K562 (cell line): ENCODE results near the gene PRR19. TPM values are rescaled to one million over a fixed set of nuclear protein-coding genes. Genes with fewer than 3 reads are reported as not detected.
A peak's percentile ranks its signal among the peaks of the same experiment; 100 is the strongest.

ENCODE experiments used
- ATAC-seq: fragments of 200-7000 bp; cut with Tn5 transposase; 3 replicates; pipeline ENCODE4 v1.9.1; 2020; ENCODE audit warnings: moderate library complexity
- BruUV-seq: library from RNA; stranded (reverse); fragments of 400-500 nt; replicated peaks from 2 replicates; lab custom pipeline; 2021; lab: Mats Ljungman, UMichigan
- CTCF ChIA-PET: fragments of 300-600 bp; formaldehyde crosslinking; extraction: SDS; loops from one replicate; lab custom pipeline; 2021; ENCODE audit warnings: low intra/inter-chr PET ratio; lab: Yijun Ruan, JAX
- POLR2A ChIA-PET: fragments of 300-600, 350-650 bp; sonication (Branson Sonifier 250); formaldehyde crosslinking; extraction: SDS; loops from one replicate; lab custom pipeline; 2021; ENCODE audit warnings: antibody characterized with exemption, inconsistent platforms; lab: Yijun Ruan, JAX
- DNase-seq, 4 experiments: peaks; one replicate each; pipeline versions ENCODE4 v3.0.0 to v3.0.0-alpha.2; 2011 to 2018; ENCODE audit warnings: low spot score in 3 of 4, mixed read lengths in 3 of 4; ENCODE audit errors: extremely low read depth in 1 of 4
- FAIRE-seq: peaks from 2 replicates; lab custom pipeline; 2011; peaks lifted over from hg19 to GRCh38; lab: Jason Lieb, UNC
- H2AFZ ChIP-seq: 2 replicates; pipeline ENCODE4 v1.6.0; 2011; ENCODE audit warnings: low read depth, low read length, control low read depth, inconsistent platforms
- H3K27ac ChIP-seq: fragments of 200-600 bp; 3 replicates; pipeline ENCODE4 v1.8.0; 2011; ENCODE audit warnings: low read depth, mild to moderate bottlenecking, control low read depth, inconsistent platforms, low read length, moderate library complexity, mixed read lengths; ENCODE audit errors: extremely low read depth
- H3K27me3 ChIP-seq, 2 experiments: fragments of 300-600 bp in 1 of 2; 2 replicates in 1 of 2; 3 replicates in 1 of 2; pipeline versions ENCODE4 v1.6.0 to v1.8.0; 2011; ENCODE audit warnings: inconsistent platforms in 2 of 2, low read length in 2 of 2, mild to moderate bottlenecking in 1 of 2, mixed read lengths in 1 of 2, moderate library complexity in 1 of 2; ENCODE audit not compliant: control insufficient read depth in 2 of 2, insufficient read depth in 2 of 2
- H3K36me3 ChIP-seq: fragments of 300-600 bp; 3 replicates; pipeline ENCODE4 v1.8.0; 2011; ENCODE audit warnings: mild to moderate bottlenecking, low read length, inconsistent platforms; ENCODE audit not compliant: control insufficient read depth, insufficient read depth
- H3K4me1 ChIP-seq, 2 experiments: fragments of 200-600 bp in 1 of 2; replicated peaks in 1 of 2; 2 replicates in 1 of 2; 3 replicates in 1 of 2; pipeline versions ENCODE4 v1.5.1 to v1.8.0; 2011; ENCODE audit warnings: inconsistent platforms in 2 of 2, low read length in 2 of 2, mild to moderate bottlenecking in 1 of 2, mixed read lengths in 1 of 2, moderate library complexity in 1 of 2; ENCODE audit not compliant: control insufficient read depth in 2 of 2, insufficient read depth in 2 of 2
- H3K4me2 ChIP-seq: 2 replicates; pipeline ENCODE4 v1.6.1; 2011; ENCODE audit warnings: low read length, control low read depth, inconsistent platforms, mixed read lengths; ENCODE audit not compliant: insufficient read depth
- H3K4me3 ChIP-seq: fragments of 200-600 bp; sonication (generic), shearing (Covaris generic); 2 replicates; pipeline ENCODE4 v1.5.1; 2016; ENCODE audit warnings: control low read depth, inconsistent platforms
- H3K79me2 ChIP-seq: fragments of 200-600 bp; 3 replicates; pipeline ENCODE4 v1.8.0; 2011; ENCODE audit warnings: low read length, inconsistent platforms; ENCODE audit not compliant: control insufficient read depth, insufficient read depth
- H3K9ac ChIP-seq, 2 experiments: 2 replicates each; pipeline versions ENCODE4 v1.6.0 to v1.6.1; 2011; ENCODE audit warnings: low read depth in 2 of 2, low read length in 2 of 2, control low read depth in 1 of 2, inconsistent platforms in 1 of 2, mild to moderate bottlenecking in 1 of 2, mixed read lengths in 1 of 2; ENCODE audit not compliant: insufficient read depth in 1 of 2
- H3K9me1 ChIP-seq: one replicate; pipeline ENCODE4 v1.6.0; 2011; ENCODE audit warnings: inconsistent platforms, mild to moderate bottlenecking, low read length, moderate library complexity; ENCODE audit not compliant: control insufficient read depth, insufficient read depth
- H3K9me3 ChIP-seq: replicated peaks from 2 replicates; pipeline ENCODE4 v1.5.1; 2011; ENCODE audit warnings: low read depth, low read length, inconsistent platforms; ENCODE audit not compliant: control insufficient read depth, insufficient read depth
- H4K20me1 ChIP-seq: replicated peaks from 2 replicates; pipeline ENCODE4 v1.6.1; 2011; ENCODE audit warnings: low read length, inconsistent platforms, mixed read lengths; ENCODE audit not compliant: control insufficient read depth, insufficient read depth
- CEBPB ChIP-seq: fragments of 450-650 bp; IDR thresholded peaks from 2 replicates; pipeline ENCODE4 v1.6.1; 2016; ENCODE audit warnings: missing genetic modification characterization, missing compliant biosample characterization
- CEBPG ChIP-seq, 3 experiments: fragments of 200-800 bp in 1 of 3; sonication (Bioruptor generic) in 1 of 3; sonication (generic) in 1 of 3; formaldehyde crosslinking in 1 of 3; IDR thresholded peaks in 2 of 3; conservative IDR thresholded peaks in 1 of 3; 2 replicates each; pipeline versions ENCODE4 v1.6.1 to v1.8.0; 2016 to 2022; ENCODE audit warnings: missing compliant biosample characterization in 2 of 3, missing genetic modification characterization in 2 of 3, mild to moderate bottlenecking in 1 of 3, missing genetic modification reagents in 1 of 3
- ELK1 ChIP-seq: sonication (generic); formaldehyde crosslinking; IDR thresholded peaks from 2 replicates; pipeline ENCODE4 v1.8.1; 2022; ENCODE audit warnings: missing genetic modification reagents
- ZNF23 ChIP-seq: fragments of 250-450 bp; sonication (Bioruptor Pico); IDR thresholded peaks from 2 replicates; pipeline ENCODE4 v1.4.0; 2020; ENCODE audit warnings: mild to moderate bottlenecking
- WGBS: fragments of 100-300 bp; shearing (Covaris generic); methylation state at CpG from one replicate; pipeline ENCODE4 v1.1.6; 2016; ENCODE audit warnings: low coverage, mixed read lengths; ENCODE audit not compliant: insufficient coverage; ENCODE audit errors: missing lambda C conversion rate; 5-methylcytosine and 5-hydroxymethylcytosine counted together
- in situ Hi-C: fragments of 300-500 bp; cut with MboI; formaldehyde crosslinking; loops from 4 replicates; pipeline ENCODE4 v1.15.0; 2018; ENCODE audit warnings: inconsistent platforms, mixed read lengths
- intact Hi-C: fragments of 100-400 bp; cut with micrococcal nuclease; formaldehyde crosslinking; loops from 2 replicates; pipeline ENCODE4 v1.14.2; 2022
- polyA plus RNA-seq, 8 experiments: library from polyadenylated mRNA; depleted of rRNA in 4 of 8; stranded (reverse) in 5 of 8; unstranded in 3 of 8; fragments of >200 nt; fragmentation: Nextera tagmentation in 2 of 8; fragmentation: Illumina TruSeq in 1 of 8; extraction: Ambion mirVana in 2 of 8; extraction: Trizol in 1 of 8; gene quantifications; 2 replicates each; pipeline versions ENCODE4 v1.2.1 to v1.2.3, GENCODE V29; 2011 to 2014; ENCODE audit warnings: inconsistent platforms in 1 of 8, missing spikeins in 1 of 8
- total RNA-seq, 7 experiments: library from RNA; depleted of rRNA in 6 of 7; stranded (reverse); fragments of >200 nt in 6 of 7; fragmentation: Illumina TruSeq in 2 of 7; extraction: Trizol in 2 of 7; gene quantifications; 2 replicates each; pipeline versions ENCODE4 v1.2.1 to v1.2.3, GENCODE V29; 2011 to 2021; ENCODE audit warnings: low replicate concordance in 1 of 7

The PRR19 gene
- total and polyA plus RNA-seq, 9 of the 15 experiments (the other 6 are each of a cell fraction or from before 2014, with no cell fraction given): 0.10 to 1.6 (median 0.54) TPM

DNA sequence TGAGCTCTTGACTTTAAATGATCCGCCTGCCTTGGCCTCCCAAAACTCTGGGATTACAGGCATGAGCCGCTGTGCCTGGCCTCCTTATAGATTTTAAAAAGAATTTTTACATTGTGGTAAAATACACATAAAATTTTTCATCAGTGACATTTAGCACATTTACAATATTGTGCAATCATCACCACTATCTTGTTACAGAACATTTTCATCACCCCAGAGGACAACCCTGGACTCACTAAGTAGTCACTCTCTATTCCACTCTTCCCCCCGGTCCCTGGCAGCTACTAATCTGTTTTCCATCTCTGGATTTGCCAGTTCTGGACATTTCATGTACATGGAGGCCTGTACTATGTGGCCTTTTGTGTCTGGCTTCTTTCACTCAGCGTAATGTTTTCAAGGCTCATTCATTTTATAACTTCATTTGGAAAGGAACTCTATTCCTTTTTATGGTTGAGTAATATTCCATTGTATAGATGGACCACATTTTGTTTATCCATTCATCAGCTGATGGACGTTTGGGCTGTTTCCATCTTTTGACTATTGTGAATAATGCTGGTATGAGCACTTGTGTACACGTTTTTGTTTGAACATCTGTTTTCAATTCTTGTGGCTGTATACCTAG, 43.4 kb downstream of the PRR19 start:
- peak; percentile 92 for TF ChIP-seq CEBPB (tag)
- no peak for TF ChIP-seq ELK1 (CRISPR knock-in tag)
- no peak for TF ChIP-seq ZNF23 (CRISPR knock-in tag)
- TF ChIP-seq CEBPG (CRISPR knock-in tag; IDR thresholded peaks at IDR 0.05): peak; percentile 53
- peak; percentile 90 to 92 for TF ChIP-seq CEBPG (tag; conservative IDR thresholded peaks at IDR 0.05 in 1 of 2, IDR thresholded peaks at IDR 0.05 in 1 of 2)
- Histone ChIP-seq H3K27ac (no peak overlapping the region), H3K4me3 (no peak overlapping the region), H4K20me1 (no peaks in the 10 kb centered on the region), H3K9me1 (no peaks in the 10 kb centered on the region), H3K9ac (no peak overlapping the region), H3K9me3 (no peaks in the 10 kb centered on the region), H2AFZ (no peak overlapping the region), H3K79me2 (no peaks in the 10 kb centered on the region), H3K4me1 (peaks cover 0 to 11% of the 10 kb centered on the region in 2 experiments; a peak in 1 of 5 replicates), H3K4me2 (no peak overlapping the region), H3K36me3 (peaks cover 8% of the 10 kb centered on the region; the same call in 1 of the 3 replicates), H3K27me3 (no peaks in the 10 kb centered on the region)
- ATAC-seq: no peak
- POLR2A ChIA-PET: no interaction called here
- CTCF ChIA-PET: no interaction called here
- DNase-seq: no peak
- FAIRE-seq: no peak
- 54% methylated on average over 6 of the region's 6 CpGs for WGBS
- BruUV-seq: no TSS peak
- in situ Hi-C loops (no loop called here), intact Hi-C loops (no loop called here)
